IMR-90 (cell line): ENCODE data around the gene UNC5B. TPM values are rescaled to one million over a fixed set of nuclear protein-coding genes. Genes with fewer than 3 reads are reported as not detected.

Experiments used
- ATAC-seq: fragments of 200-7000 bp; cut with Tn5 transposase; 2 replicates; pipeline ENCODE4 v1.9.1; 2020; ENCODE audit warnings: low read depth, mild to moderate bottlenecking, moderate library complexity
- BruUV-seq: library from RNA; stranded (reverse); fragments of 400-500 nt; replicated peaks from 2 replicates; lab custom pipeline; 2021; lab: Mats Ljungman, UMichigan
- CTCF ChIA-PET: fragments of 300-600 bp; formaldehyde crosslinking; extraction: SDS; loops from one replicate; lab custom pipeline; 2021; ENCODE audit warnings: antibody characterized with exemption; lab: Yijun Ruan, JAX
- POLR2A ChIA-PET: fragments of 300-600 bp; sonication (Branson Sonifier 250); formaldehyde crosslinking; loops from one replicate; lab custom pipeline; 2022; ENCODE audit warnings: antibody characterized with exemption; ENCODE audit not compliant: unreplicated experiment; lab: Charles Lee
- DNase-seq: peaks from one replicate; pipeline ENCODE4 v3.0.0; 2013
- H2AFZ ChIP-seq: replicated peaks from 2 replicates; pipeline ENCODE3; 2013; ENCODE audit warnings: low read length, mild to moderate bottlenecking; ENCODE audit not compliant: poor library complexity
- H2AK5ac ChIP-seq: 2 replicates; pipeline ENCODE4 v1.6.1; 2013; ENCODE audit warnings: low read depth, low read length, inconsistent platforms
- H2AK9ac ChIP-seq: replicated peaks from 2 replicates; pipeline ENCODE3; 2013; ENCODE audit warnings: mild to moderate bottlenecking, low read depth, low read length, moderate library complexity; ENCODE audit not compliant: poor library complexity
- H2BK120ac ChIP-seq: 2 replicates; pipeline ENCODE4 v1.6.1; 2013; ENCODE audit warnings: low read depth, low read length, inconsistent platforms
- H2BK15ac ChIP-seq: 3 replicates; pipeline ENCODE4 v1.6.1; 2013; ENCODE audit warnings: low read depth, low read length, inconsistent platforms
- H2BK20ac ChIP-seq: 2 replicates; pipeline ENCODE4 v1.6.1; 2013; ENCODE audit warnings: low read depth, mild to moderate bottlenecking, inconsistent platforms, low read length, moderate library complexity
- H2BK5ac ChIP-seq: 2 replicates; pipeline ENCODE4 v1.6.1; 2013; ENCODE audit warnings: mild to moderate bottlenecking, low read depth, low read length, inconsistent platforms; ENCODE audit not compliant: poor library complexity, severe bottlenecking
- H3K14ac ChIP-seq: replicated peaks from 2 replicates; pipeline ENCODE4 v1.6.1; 2013; ENCODE audit warnings: low read depth, low read length, inconsistent platforms
- H3K18ac ChIP-seq: 2 replicates; pipeline ENCODE4 v1.6.1; 2013; ENCODE audit warnings: low read depth, low read length, control low read depth
- H3K23ac ChIP-seq: 2 replicates; pipeline ENCODE4 v1.6.1; 2013; ENCODE audit warnings: low read depth, low read length, inconsistent platforms
- H3K27ac ChIP-seq: 2 replicates; pipeline ENCODE4 v1.5.1; 2013; ENCODE audit warnings: mild to moderate bottlenecking, control low read depth, low read length; ENCODE audit not compliant: insufficient read depth
- H3K27me3 ChIP-seq: 2 replicates; pipeline ENCODE4 v1.6.1; 2013; ENCODE audit warnings: low read length; ENCODE audit not compliant: control insufficient read depth, insufficient read depth
- H3K36me3 ChIP-seq: 2 replicates; pipeline ENCODE4 v1.6.1; 2013; ENCODE audit warnings: low read length, mixed read lengths; ENCODE audit not compliant: control insufficient read depth, insufficient read depth
- H3K4ac ChIP-seq: 2 replicates; pipeline ENCODE4 v1.6.1; 2013; ENCODE audit warnings: low read depth, low read length, inconsistent platforms
- H3K4me1 ChIP-seq: 2 replicates; pipeline ENCODE4 v1.6.1; 2013; ENCODE audit warnings: low read length, mixed read lengths; ENCODE audit not compliant: control insufficient read depth, insufficient read depth
- H3K4me2 ChIP-seq: 2 replicates; pipeline ENCODE4 v1.6.1; 2013; ENCODE audit warnings: low read depth, mild to moderate bottlenecking, control low read depth, low read length, moderate library complexity
- H3K4me3 ChIP-seq: 2 replicates; pipeline ENCODE4 v1.5.1; 2013; ENCODE audit warnings: low read depth, mild to moderate bottlenecking, control low read depth, low read length, moderate library complexity; ENCODE audit not compliant: insufficient read depth
- H3K56ac ChIP-seq: 2 replicates; pipeline ENCODE4 v1.6.1; 2013; ENCODE audit warnings: low read length, inconsistent platforms; ENCODE audit not compliant: insufficient read depth; ENCODE audit errors: extremely low read depth
- H3K79me1 ChIP-seq, 2 experiments: 2 replicates each; pipeline ENCODE4 v1.6.1; 2013; ENCODE audit warnings: low read length in 2 of 2, inconsistent platforms in 1 of 2, low read depth in 1 of 2
- H3K9ac ChIP-seq: 2 replicates; pipeline ENCODE4 v1.6.1; 2013; ENCODE audit warnings: low read depth, low read length, control low read depth
- H3K9me1 ChIP-seq: 2 replicates; pipeline ENCODE4 v1.6.1; 2013; ENCODE audit warnings: low read length, inconsistent platforms; ENCODE audit not compliant: insufficient read depth
- H3K9me3 ChIP-seq: 2 replicates; pipeline ENCODE4 v1.6.1; 2013; ENCODE audit warnings: low read length; ENCODE audit not compliant: control insufficient read depth, insufficient read depth
- H4K20me1 ChIP-seq: 2 replicates; pipeline ENCODE4 v1.6.1; 2013; ENCODE audit warnings: low read length, inconsistent platforms; ENCODE audit not compliant: insufficient read depth
- H4K5ac ChIP-seq: 2 replicates; pipeline ENCODE4 v1.6.1; 2013; ENCODE audit warnings: mild to moderate bottlenecking, low read depth, low read length, control low read depth
- H4K8ac ChIP-seq, 2 experiments: 2 replicates each; pipeline ENCODE4 v1.6.1; 2013; ENCODE audit warnings: low read depth in 2 of 2, low read length in 2 of 2, control low read depth in 1 of 2, inconsistent platforms in 1 of 2
- H4K91ac ChIP-seq: 2 replicates; pipeline ENCODE4 v1.6.1; 2013; ENCODE audit warnings: low read depth, low read length, inconsistent platforms; ENCODE audit not compliant: insufficient read depth
- BHLHE40 ChIP-seq: fragments of 150-350 bp; IDR thresholded peaks from 2 replicates; pipeline ENCODE4 v1.6.1; 2016; ENCODE audit warnings: mild to moderate bottlenecking, low read depth, low read length
- CHD1 ChIP-seq: IDR thresholded peaks from 2 replicates; pipeline ENCODE4 v1.6.1; 2012; ENCODE audit warnings: low read depth, low read length, improper control_type of control experiment
- FOS ChIP-seq: fragments of 150-350 bp; IDR thresholded peaks from 2 replicates; pipeline ENCODE4 v1.6.1; 2016; ENCODE audit warnings: low read depth, low read length
- MAFK ChIP-seq: IDR thresholded peaks from 2 replicates; pipeline ENCODE4 v1.6.1; 2012; ENCODE audit warnings: low read depth, low read length, improper control_type of control experiment
- MAZ ChIP-seq: IDR thresholded peaks from 2 replicates; pipeline ENCODE4 v1.6.1; 2012; ENCODE audit warnings: low read depth, mild to moderate bottlenecking, low read length, improper control_type of control experiment, moderate library complexity, borderline replicate concordance
- MXI1 ChIP-seq: IDR thresholded peaks from 2 replicates; pipeline ENCODE4 v1.6.1; 2012; ENCODE audit warnings: low read depth, mild to moderate bottlenecking, low read length, moderate library complexity, borderline replicate concordance
- NFE2L2 ChIP-seq: fragments of 150-350 bp; IDR thresholded peaks from 2 replicates; pipeline ENCODE4 v1.6.1; 2016; ENCODE audit warnings: low read depth, mild to moderate bottlenecking, low read length
- POLR2A ChIP-seq: IDR thresholded peaks from 2 replicates; pipeline ENCODE4 v1.6.1; 2012; ENCODE audit warnings: mild to moderate bottlenecking, low read depth, low read length
- RCOR1 ChIP-seq: IDR thresholded peaks from 2 replicates; pipeline ENCODE4 v1.6.1; 2012; ENCODE audit warnings: mild to moderate bottlenecking, low read length, improper control_type of control experiment; ENCODE audit not compliant: insufficient replicate concordance
- RFX5 ChIP-seq: IDR thresholded peaks from 2 replicates; pipeline ENCODE4 v1.8.0; 2012; ENCODE audit warnings: low read depth, mild to moderate bottlenecking, low read length, moderate library complexity
- SMC3 ChIP-seq: fragments of 150-350 bp; IDR thresholded peaks from 2 replicates; pipeline ENCODE4 v1.6.1; 2016; ENCODE audit warnings: low read depth, mild to moderate bottlenecking, antibody characterized with exemption, low read length, moderate library complexity
- WGBS, 2 experiments: methylation state at CpG; one replicate each; pipeline versions ENCODE4 v1.1.5 to v1.1.7; 2013; ENCODE audit warnings: missing lambda C conversion rate in 2 of 2; ENCODE audit not compliant: insufficient read length in 1 of 2; ENCODE audit errors: extremely low coverage in 2 of 2; 5-methylcytosine and 5-hydroxymethylcytosine counted together
- dilution Hi-C: fragments of 300-500 bp; cut with HindIII; formaldehyde crosslinking; loops from one replicate; pipeline ENCODE4 v1.14.3; 2018; ENCODE audit warnings: low sequenced_read_pairs; ENCODE audit not compliant: unreplicated experiment
- in situ Hi-C: fragments of 300-500 bp; cut with MboI; formaldehyde crosslinking; loops from 3 replicates; pipeline ENCODE4 v1.14.3; 2019; ENCODE audit warnings: low sequenced_read_pairs, inconsistent platforms, mixed read lengths
- intact Hi-C: fragments of 100-400 bp; cut with micrococcal nuclease; formaldehyde crosslinking; loops from 2 replicates; pipeline ENCODE4 v1.10.0; 2022
- polyA plus RNA-seq, 3 experiments: library from polyadenylated mRNA; depleted of rRNA; stranded (reverse); fragments of >200 nt; gene quantifications; 2 replicates each; pipeline ENCODE4 v1.2.3, GENCODE V29; 2012; ENCODE audit warnings: low replicate concordance in 1 of 3
- total RNA-seq: library from RNA; depleted of rRNA; stranded (reverse); fragments of >200 nt; gene quantifications from 2 replicates; pipeline ENCODE4 v1.2.3, GENCODE V29; 2012
- TF ChIP-seq, protein P1 (sequence below): fragments of 150-350 bp; IDR thresholded peaks from 2 replicates; pipeline ENCODE4 v1.6.1; 2017; ENCODE audit warnings: mild to moderate bottlenecking, antibody characterized with exemption, low read length, low read depth
- TF ChIP-seq, protein P2 (sequence below): conservative IDR thresholded peaks from 2 replicates; pipeline ENCODE4 v1.5.1; 2012; ENCODE audit warnings: mild to moderate bottlenecking, low read depth, low read length, improper control_type of control experiment
- TF ChIP-seq, protein P3 (sequence below): fragments of 150-350 bp; IDR thresholded peaks from 2 replicates; pipeline ENCODE4 v1.6.1; 2016; ENCODE audit warnings: low read depth, mild to moderate bottlenecking, low read length, moderate library complexity, borderline replicate concordance

Gene UNC5B
- total and polyA plus RNA-seq, 2 of the 4 experiments (the other 2 are of a cell fraction) = 1.6 to 4.2 TPM

DNA sequence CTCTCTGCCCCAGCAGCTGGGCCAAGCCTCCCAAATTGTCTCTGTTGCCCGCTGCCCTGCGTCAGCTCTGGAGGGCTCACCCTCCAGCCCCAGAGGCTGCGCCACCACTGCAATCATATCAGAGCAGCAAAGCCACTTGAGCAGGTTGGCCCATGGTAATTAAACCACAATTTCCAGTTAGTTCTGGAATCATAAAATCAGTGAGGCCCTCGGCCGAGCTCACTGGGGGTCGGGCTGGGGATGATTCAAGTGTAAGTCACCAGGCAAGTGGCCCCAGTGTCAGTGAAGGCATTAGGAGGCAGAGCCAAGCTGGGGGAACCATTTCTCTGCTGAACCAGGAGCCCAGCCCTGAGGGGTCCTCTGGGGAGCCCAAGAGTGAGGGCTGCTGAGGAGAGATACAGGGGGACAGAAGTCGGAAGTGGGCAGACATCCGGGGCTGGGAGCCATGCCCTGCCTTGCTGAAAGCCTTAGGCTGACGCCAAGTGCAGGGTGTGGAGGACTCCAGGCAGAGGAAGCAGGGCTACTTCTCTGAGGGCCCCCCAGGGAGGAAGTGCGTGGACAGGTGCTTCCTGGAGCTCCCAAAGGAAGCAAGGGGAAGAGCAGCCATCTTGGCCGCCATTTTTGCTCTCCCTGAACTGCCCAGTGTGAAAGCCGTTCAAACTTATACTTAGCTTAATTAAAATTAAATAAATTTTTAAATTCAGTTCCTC is 77.2 kb downstream of the UNC5B start:
- WGBS, 2 experiments = no CpG with 5 or more reads among the region's 12 CpGs
- Histone ChIP-seq H3K79me1 (no peaks in the 10 kb centered on the region), H3K4me3 (no peak overlapping the region), H3K23ac (no peak overlapping the region), H3K56ac (no peak overlapping the region), H3K4me2 (no peak overlapping the region), H2BK15ac (no peak overlapping the region), H3K27me3 (no peaks in the 10 kb centered on the region), H3K14ac (no peak overlapping the region), H2AK9ac (no peak overlapping the region), H3K9me3 (no peaks in the 10 kb centered on the region), H2BK120ac (no peak overlapping the region), H3K27ac (no peak overlapping the region), H2BK5ac (no peak overlapping the region), H4K20me1 (no peaks in the 10 kb centered on the region), H3K36me3 (peaks cover 6% of the 10 kb centered on the region; the same call in 1 of the 2 replicates), H3K4ac (no peak overlapping the region), H2AK5ac (no peak overlapping the region), H3K9me1 (no peaks in the 10 kb centered on the region), H3K4me1 (no peaks in the 10 kb centered on the region; the same call in 1 of the 2 replicates), H2BK20ac (no peak overlapping the region), H4K8ac (no peak overlapping the region), H3K9ac (no peak overlapping the region), H4K5ac (no peak overlapping the region), H2AFZ (no peak overlapping the region), H4K91ac (no peak overlapping the region), H3K18ac (no peak overlapping the region)
- dilution Hi-C loops = no loop called here
- in situ Hi-C loops = loop anchor here (5.0 kb wide), 1 partner anchor 362 kb away; no protein-coding TSS in a partner anchor
- no TSS peak for BruUV-seq
- ATAC-seq (no peak), DNase-seq (no peak)
- TF ChIP-seq, protein P1, sequence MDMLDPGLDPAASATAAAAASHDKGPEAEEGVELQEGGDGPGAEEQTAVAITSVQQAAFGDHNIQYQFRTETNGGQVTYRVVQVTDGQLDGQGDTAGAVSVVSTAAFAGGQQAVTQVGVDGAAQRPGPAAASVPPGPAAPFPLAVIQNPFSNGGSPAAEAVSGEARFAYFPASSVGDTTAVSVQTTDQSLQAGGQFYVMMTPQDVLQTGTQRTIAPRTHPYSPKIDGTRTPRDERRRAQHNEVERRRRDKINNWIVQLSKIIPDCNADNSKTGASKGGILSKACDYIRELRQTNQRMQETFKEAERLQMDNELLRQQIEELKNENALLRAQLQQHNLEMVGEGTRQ = no peak
- no peak for TF ChIP-seq BHLHE40
- TF ChIP-seq, protein P2, sequence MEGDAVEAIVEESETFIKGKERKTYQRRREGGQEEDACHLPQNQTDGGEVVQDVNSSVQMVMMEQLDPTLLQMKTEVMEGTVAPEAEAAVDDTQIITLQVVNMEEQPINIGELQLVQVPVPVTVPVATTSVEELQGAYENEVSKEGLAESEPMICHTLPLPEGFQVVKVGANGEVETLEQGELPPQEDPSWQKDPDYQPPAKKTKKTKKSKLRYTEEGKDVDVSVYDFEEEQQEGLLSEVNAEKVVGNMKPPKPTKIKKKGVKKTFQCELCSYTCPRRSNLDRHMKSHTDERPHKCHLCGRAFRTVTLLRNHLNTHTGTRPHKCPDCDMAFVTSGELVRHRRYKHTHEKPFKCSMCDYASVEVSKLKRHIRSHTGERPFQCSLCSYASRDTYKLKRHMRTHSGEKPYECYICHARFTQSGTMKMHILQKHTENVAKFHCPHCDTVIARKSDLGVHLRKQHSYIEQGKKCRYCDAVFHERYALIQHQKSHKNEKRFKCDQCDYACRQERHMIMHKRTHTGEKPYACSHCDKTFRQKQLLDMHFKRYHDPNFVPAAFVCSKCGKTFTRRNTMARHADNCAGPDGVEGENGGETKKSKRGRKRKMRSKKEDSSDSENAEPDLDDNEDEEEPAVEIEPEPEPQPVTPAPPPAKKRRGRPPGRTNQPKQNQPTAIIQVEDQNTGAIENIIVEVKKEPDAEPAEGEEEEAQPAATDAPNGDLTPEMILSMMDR = no peak
- no peak for TF ChIP-seq MXI1
- no peak for TF ChIP-seq MAZ
- TF ChIP-seq FOS = no peak
- no peak for TF ChIP-seq SMC3
- no peak for TF ChIP-seq MAFK
- no peak for TF ChIP-seq POLR2A
- TF ChIP-seq, protein P3, sequence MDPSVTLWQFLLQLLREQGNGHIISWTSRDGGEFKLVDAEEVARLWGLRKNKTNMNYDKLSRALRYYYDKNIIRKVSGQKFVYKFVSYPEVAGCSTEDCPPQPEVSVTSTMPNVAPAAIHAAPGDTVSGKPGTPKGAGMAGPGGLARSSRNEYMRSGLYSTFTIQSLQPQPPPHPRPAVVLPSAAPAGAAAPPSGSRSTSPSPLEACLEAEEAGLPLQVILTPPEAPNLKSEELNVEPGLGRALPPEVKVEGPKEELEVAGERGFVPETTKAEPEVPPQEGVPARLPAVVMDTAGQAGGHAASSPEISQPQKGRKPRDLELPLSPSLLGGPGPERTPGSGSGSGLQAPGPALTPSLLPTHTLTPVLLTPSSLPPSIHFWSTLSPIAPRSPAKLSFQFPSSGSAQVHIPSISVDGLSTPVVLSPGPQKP = no peak
- TF ChIP-seq RFX5 = no peak
- no peak for TF ChIP-seq NFE2L2
- TF ChIP-seq RCOR1 = no peak
- no peak for TF ChIP-seq CHD1
- POLR2A ChIA-PET = no interaction called here
- CTCF ChIA-PET = no interaction called here
- intact Hi-C loops = no loop called here
